Esophagus mucosa (tissue), 1 donor: ENCODE results near the gene HMGCR. TPM values are rescaled to one million over a fixed set of nuclear protein-coding genes. Genes with fewer than 3 reads are reported as not detected.

Experiments used
- ATAC-seq: fragments of 200-7000 bp; cut with Tn5 transposase; one replicate; pipeline ENCODE4 v1.9.1; 2020
- total RNA-seq: library from RNA; stranded (reverse); gene quantifications from one replicate; pipeline ENCODE4 v1.2.4, GENCODE V29; 2023
- donor health status: DM: yes; HTN: yes; CAD: no.

HMGCR gene
- total RNA-seq, 1 donor from 2014 or later, result 114 TPM

DNA sequence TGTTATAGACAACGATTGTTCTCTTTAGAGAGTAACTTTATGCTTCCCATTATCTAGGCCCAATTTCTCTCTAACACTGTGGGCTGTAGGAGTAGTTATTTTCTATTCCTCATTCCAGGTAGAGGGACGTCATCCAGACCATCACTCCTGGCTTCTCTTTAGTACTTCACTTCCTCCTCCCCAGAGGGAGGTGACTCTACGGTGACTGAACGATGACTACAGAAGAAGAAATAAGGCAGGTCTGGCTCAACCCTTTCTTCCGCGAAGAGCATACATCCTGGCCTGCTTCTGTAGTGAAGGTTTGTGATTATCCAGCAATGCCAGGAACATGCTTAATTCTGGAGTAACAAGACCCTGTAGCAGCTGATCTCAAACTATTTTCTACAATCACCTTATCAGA lies 50.8 kb downstream of the HMGCR start:
- ATAC-seq, result peak; percentile 48

DNA sequence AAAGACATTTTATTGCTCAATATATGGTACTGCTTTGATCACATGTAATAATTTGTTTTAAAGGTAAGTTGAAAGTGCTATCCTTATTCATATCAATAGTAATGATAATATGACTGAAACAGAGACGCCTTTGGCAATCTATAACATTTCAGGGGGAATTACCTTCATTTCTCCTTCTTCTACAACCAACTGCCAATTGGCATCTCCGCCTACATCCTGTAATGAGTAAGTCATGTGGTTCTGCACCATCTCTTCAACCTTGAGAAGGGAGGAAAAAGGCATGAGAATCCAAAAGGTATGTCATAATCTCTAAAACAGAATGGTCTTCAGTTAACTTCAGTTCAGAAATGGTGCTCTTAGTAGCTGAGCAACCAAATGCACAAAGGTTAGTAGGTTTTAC lies 52.4 kb downstream of the HMGCR start:
- ATAC-seq, result no peak

DNA sequence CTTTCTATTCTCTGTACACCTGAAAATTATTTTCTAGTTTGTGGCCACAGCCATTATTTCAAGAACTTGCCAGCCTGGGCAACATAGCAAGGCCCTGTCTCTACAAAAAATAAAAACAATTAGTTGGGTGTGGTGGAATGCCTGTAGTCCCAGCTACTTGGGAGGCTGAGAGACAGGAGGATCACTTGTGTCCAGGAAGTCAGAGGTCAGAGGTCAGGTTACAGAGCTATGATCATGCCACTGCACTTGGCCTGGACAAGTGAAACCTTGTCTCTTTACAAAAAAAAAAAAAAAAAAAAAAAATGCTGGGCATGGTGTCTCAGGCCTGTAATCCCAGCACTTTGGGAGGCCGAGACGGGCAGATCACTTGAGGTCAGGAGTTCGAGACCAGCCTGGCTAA lies 58.3 kb downstream of the HMGCR start:
- no peak for ATAC-seq

GRCh38 chr5:75405296-75405695 lies 68.3 kb downstream of the HMGCR start:
- peak; percentile 39 for ATAC-seq

Other genes with a start within 250 kb of the HMGCR start
- 0.32 TPM for gene ANKRD31, start 100.3 kb upstream of the HMGCR start, total RNA-seq
- 27.6 TPM for gene CERT1, start 174.4 kb downstream of the HMGCR start, total RNA-seq
- 11.2 TPM for gene POLK, start 174.7 kb downstream of the HMGCR start, total RNA-seq